BJ (cell line): ENCODE results near the gene PRRC1. TPM values are rescaled to one million over a fixed set of nuclear protein-coding genes. Genes with fewer than 3 reads are reported as not detected.
A peak's percentile ranks its signal among the peaks of the same experiment; 100 is the strongest.

ENCODE experiments used
- CTCF ChIA-PET: fragments of 350-600 bp; formaldehyde crosslinking; extraction: SDS; loops from one replicate; lab custom pipeline; 2021; ENCODE audit warnings: antibody characterized with exemption, inconsistent platforms; lab: Yijun Ruan, JAX
- POLR2A ChIA-PET: fragments of 300-600 bp; sonication (Branson Sonifier 250); formaldehyde crosslinking; extraction: SDS; loops from one replicate; lab custom pipeline; 2021; ENCODE audit warnings: antibody characterized with exemption; lab: Charles Lee
- DNase-seq: peaks from one replicate; pipeline ENCODE4 v3.0.0-alpha.2; 2011; ENCODE audit warnings: low read depth
- H3K27me3 ChIP-seq: 2 replicates; pipeline ENCODE4 v1.6.0; 2011; ENCODE audit warnings: low read length; ENCODE audit not compliant: control insufficient read depth, insufficient read depth
- H3K36me3 ChIP-seq: 2 replicates; pipeline ENCODE4 v1.5.1; 2011; ENCODE audit warnings: low read length; ENCODE audit not compliant: control insufficient read depth, insufficient read depth
- H3K4me3 ChIP-seq: 2 replicates; pipeline ENCODE4 v1.5.1; 2011; ENCODE audit warnings: low read depth, mild to moderate bottlenecking, control low read depth, low read length
- polyA plus RNA-seq: library from polyadenylated mRNA; depleted of rRNA; stranded (reverse); fragments of >200 nt; gene quantifications from 2 replicates; pipeline ENCODE4 v1.2.3, GENCODE V29; 2011
- TF ChIP-seq, protein P1 (sequence below): IDR thresholded peaks from 2 replicates; pipeline ENCODE4 v1.5.1; 2011; ENCODE audit warnings: low read depth, mild to moderate bottlenecking, control low read depth, inconsistent platforms, low read length, moderate library complexity; ENCODE audit not compliant: insufficient read depth

Gene PRRC1
- polyA plus RNA-seq, 1 experiment = 71.3 TPM

DNA sequence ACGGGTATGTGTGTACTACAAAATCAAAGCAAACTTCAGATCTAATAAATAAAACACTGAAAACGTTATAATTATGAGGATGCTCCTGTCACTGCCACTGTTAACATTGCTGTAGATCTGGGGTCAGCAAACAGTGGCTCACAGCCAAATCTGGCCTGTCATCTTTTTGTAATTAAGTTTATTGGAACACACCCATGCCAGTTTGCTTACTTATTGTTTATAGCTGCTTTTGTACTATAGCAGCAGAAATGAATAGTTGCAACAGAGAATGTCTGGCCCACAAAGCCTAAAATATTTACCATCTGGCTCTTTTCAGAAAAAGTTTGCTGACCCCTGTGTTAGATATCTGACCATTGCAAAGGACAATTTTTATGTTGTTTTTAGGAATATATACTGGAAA lies 32.1 kb downstream of the PRRC1 start:
- Histone ChIP-seq H3K36me3 (peaks cover 7% of the 10 kb centered on the region), H3K27me3 (no peaks in the 10 kb centered on the region), H3K4me3 (no peak overlapping the region)
- POLR2A ChIA-PET = no interaction called here
- TF ChIP-seq, protein P1, sequence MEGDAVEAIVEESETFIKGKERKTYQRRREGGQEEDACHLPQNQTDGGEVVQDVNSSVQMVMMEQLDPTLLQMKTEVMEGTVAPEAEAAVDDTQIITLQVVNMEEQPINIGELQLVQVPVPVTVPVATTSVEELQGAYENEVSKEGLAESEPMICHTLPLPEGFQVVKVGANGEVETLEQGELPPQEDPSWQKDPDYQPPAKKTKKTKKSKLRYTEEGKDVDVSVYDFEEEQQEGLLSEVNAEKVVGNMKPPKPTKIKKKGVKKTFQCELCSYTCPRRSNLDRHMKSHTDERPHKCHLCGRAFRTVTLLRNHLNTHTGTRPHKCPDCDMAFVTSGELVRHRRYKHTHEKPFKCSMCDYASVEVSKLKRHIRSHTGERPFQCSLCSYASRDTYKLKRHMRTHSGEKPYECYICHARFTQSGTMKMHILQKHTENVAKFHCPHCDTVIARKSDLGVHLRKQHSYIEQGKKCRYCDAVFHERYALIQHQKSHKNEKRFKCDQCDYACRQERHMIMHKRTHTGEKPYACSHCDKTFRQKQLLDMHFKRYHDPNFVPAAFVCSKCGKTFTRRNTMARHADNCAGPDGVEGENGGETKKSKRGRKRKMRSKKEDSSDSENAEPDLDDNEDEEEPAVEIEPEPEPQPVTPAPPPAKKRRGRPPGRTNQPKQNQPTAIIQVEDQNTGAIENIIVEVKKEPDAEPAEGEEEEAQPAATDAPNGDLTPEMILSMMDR = no peak
- CTCF ChIA-PET = no interaction called here
- peak; percentile 6 for DNase-seq

DNA sequence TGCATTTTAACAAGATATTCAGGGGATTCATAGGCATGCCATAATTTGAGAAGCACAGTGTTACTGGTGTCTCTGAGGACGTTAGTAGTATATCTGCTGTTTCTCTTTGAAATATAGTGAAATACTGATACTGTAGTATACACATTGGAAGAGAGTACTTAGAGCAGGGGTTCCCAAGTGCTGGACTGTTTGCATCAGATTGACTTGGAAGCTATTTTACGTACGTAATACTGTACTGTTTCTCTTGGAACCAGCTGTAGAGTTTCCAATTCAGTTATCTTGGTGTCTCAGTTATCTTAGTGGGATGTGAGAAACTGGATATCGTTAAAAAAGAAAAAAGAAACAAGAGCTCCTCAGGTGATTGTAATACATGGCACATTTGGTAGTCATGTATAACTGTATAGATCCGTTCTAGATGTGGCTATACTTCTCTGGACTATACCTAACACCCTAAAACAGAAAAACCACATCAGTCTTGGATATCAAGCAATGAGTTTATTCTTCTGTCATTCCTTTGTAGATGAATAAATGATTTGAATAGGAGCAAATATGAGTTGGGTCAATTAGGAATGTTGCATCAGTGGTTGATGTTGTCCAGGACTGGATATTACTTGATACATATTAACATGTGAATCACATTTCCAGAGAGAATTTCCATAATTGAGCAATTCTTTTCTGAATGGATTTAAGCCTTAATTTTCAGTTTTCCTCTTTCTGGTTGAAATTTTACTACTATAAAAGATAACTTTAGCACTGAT lies 33.4 kb downstream of the PRRC1 start:
- DNase-seq = no peak
- ChIA-PET CTCF (interaction anchor here (0.7 to 1.4 kb wide), 2 partner anchors 10 to 13 kb away, joined by 3 to 4 read pairs; no protein-coding TSS in a partner anchor), POLR2A (no interaction called here)
- Histone ChIP-seq H3K27me3 (no peaks in the 10 kb centered on the region), H3K4me3 (no peak overlapping the region), H3K36me3 (peaks cover 7% of the 10 kb centered on the region)
- TF ChIP-seq, protein P1 = no peak

DNA sequence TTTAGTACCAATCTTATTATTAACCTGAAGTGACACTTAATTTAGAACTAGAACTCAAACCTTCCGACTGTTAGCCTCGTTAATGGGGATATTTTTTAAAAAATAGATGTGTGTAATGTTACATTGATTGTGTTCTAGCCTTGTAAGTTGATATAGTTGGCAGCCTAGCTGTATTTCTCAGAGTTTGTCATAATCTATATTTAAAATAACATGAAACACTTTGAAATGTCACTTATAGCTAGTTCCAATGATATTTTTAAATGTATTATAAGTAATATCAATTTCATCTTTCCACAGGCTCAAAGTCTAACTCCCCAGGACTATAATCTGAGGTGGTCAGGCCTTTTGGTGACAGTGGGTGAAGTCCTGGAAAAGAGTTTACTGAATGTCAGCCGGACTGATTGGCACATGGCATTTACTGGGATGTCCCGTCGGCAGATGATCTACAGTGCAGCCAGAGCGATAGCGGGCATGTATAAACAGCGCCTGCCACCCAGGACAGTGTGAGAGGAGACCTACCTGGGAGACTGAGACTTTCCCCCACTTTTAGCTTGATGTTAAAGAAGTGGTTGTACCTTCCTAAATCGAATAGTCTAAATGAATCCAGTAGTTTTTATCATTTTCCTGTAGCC lies 34.1 kb downstream of the PRRC1 start:
- peaks cover 7% of the 10 kb centered on the region for H3K36me3 ChIP-seq
- ChIA-PET CTCF (interaction anchor here (1.4 kb wide), 1 partner anchor 9 kb away, joined by 3 read pairs; no protein-coding TSS in a partner anchor), POLR2A (no interaction called here)
- TF ChIP-seq, protein P1 = no peak
- DNase-seq = no peak
- no peaks in the 10 kb centered on the region for H3K27me3 ChIP-seq
- H3K4me3 ChIP-seq = no peak overlapping the region

DNA sequence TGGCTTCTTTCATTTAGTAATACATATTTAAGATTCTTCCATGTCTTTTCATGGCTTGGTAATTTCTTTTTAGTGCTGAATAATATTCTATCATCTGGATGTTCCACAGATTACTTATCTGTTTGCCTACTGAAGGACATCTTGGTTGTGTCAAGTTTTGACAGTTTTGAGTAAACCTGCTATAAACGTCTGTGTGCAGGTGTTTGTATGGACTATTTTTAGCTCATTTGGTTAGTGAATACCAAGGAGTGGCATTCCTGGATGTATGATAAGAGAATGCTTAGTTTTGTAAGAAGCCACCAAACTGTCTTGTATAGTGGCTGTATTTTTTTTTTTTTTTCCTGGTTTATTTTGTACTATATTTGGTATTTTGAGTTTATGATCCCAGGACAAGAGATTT lies 38.4 kb downstream of the PRRC1 start:
- POLR2A ChIA-PET = no interaction called here
- no peak for DNase-seq

More for the DNA sequence above, 38.4 kb downstream of the PRRC1 start:
- peaks cover 7% of the 10 kb centered on the region for H3K36me3 ChIP-seq
- H3K4me3 ChIP-seq = no peak overlapping the region
- TF ChIP-seq, protein P1 = no peak
- no peaks in the 10 kb centered on the region for H3K27me3 ChIP-seq
- CTCF ChIA-PET = no interaction called here
